Activated CD8-positive, alpha-beta memory T cell treated with anti-CD3 and anti-CD28 coated beads, Interleukin-2, amount 50 U/mL, for 1 hour (primary cell): Measurements from ENCODE around the gene SPATA3.

Experiments used
- DNase-seq: peaks from one replicate; pipeline ENCODE4 v3.0.0-alpha.2; 2020; ENCODE audit errors: extremely low read depth

Gene SPATA3

GRCh38 chr2:230968921-230969658 lies 26.8 kb upstream of the SPATA3 start:
- no peak for DNase-seq

DNA sequence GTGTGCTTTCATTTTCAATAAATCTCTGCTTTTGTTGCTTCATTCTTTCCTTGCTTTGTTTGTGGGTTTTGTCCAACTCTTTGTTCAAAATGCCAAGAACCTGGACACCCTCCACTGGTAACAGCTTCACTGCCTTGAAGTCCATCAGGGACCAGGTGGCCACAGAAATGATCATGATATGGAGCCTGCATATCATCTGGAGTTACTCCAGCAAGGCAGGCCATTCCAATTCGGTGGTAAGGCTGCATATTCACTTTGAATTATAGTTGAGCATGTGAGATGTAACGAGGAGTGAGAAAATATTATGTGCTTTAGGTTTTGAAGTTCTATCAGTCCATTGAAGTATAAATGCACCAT lies 26.3 kb upstream of the SPATA3 start:
- DNase-seq: no peak

DNA sequence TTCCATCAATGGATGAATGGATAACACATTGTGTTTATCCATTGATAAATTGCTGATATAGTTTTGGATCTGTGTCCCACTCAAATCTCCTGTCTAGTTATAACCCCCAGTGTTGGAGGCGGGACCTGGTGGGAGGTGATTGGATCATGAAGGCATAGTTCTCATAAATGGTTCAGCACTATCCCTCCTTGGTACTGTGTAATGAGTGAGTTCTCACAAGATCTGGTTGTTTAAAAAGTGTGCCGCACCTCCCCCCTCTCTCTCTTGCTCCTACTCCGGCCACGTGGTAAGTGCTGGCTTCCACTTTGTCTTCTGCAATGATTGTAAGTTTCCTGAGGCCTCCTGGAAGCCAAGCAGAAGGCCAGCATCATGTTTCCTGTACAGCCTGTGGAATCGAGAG lies 23.9 kb upstream of the SPATA3 start:
- DNase-seq: no peak

DNA sequence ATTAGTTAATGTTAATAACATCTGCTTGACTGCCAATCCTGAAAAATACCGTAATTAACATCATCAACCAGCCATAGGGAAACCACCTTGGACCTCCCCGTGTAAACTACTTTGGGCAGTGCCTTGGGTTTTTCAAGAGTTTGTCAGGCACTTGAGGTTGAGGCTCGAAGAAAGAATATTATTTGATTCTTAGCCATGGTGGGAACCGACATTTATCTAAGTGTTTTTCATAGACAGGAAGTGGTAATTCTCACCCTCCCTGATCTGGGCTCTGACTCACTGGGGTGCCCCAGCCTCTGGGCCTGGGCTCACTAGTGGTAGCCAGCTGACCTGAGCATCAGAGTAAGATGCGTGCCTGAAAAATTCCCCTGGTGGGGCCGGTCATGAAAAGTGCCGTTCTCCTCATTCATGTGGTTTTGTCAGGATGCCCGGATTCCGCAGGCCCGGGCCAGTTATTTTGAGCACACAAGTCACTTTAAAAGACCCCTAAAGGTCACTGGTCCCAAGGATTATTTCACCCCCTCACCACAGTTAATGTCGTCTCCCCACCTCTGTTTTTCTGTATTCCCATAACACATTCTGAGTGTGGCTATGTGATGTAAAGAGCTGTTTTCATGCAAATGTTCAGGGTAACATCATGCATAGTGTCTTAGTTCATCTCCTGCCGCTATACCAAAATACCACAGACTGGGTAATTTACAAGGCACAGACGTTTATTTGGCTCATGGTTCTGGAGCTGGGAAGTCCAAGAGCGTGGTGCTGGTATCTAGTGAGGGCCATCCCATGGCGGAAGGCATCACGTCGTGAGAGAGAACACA lies 21.6 kb upstream of the SPATA3 start:
- peak; percentile 53 for DNase-seq

- DNase-seq: no peak
Measured at GRCh38 chr2:230975927-230976326, 20.0 kb upstream of the SPATA3 start.

GRCh38 chr2:230976671-230977171 lies 19.2 kb upstream of the SPATA3 start:
- DNase-seq: no peak

GRCh38 chr2:230980468-230980867 lies 15.5 kb upstream of the SPATA3 start:
- no peak for DNase-seq

DNA sequence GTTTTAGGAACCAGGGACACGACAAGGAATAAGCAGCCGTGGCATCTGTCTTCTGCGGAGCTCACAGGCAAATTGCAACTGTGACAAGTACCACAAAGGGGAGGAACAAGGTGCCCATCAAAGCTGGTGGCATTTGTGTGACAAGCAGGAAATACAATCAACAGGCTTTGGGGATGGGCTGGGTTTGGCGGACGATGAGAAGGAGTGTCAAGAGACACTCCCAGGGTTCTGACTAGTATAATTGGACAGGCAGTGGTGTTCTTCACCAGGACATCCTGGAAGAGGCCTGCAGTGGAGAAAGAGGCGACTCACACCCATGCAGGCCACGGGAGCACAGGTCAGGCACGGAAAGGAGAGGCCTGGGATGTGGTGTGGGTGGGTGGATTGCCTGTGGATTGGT lies 14.2 kb upstream of the SPATA3 start:
- no peak for DNase-seq

DNA sequence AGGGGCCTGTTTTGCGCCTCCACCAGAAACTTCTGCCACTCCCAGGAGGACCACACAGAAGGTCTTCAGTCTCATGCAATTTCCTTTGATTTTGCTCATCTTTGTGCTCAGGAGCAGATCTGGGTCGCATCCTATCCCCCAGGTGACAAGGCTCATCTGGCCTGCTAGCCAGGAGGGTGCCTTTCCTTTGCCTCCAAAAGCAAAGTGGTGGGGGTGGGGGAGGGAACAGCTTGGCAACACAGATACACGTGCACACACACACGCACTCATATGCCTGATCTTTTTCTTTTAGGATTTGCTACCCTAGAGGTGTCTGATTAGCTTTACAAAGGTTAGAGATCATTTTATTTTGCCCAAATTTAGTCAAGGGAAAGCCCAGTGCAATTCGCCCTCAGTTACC lies 13.8 kb upstream of the SPATA3 start:
- no peak for DNase-seq

DNA sequence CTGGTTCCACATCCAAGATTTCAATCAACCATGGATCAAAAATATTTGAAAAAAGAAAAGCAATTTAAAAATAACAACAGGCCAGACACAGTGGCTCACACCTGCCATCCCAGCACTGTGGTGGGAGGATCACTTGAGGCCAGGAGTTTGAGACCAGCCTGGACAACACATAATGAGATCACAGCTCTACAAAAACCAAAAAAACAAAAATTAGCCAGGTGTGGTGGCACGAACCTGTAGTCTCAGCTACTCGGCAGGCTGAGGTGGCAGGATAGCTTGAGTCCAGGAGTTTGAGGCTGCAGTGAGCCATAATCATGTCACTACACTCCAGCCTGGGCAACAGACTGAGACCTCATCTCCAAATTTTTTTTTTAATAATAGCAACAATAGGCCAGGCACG lies 13.4 kb upstream of the SPATA3 start:
- DNase-seq: no peak

DNA sequence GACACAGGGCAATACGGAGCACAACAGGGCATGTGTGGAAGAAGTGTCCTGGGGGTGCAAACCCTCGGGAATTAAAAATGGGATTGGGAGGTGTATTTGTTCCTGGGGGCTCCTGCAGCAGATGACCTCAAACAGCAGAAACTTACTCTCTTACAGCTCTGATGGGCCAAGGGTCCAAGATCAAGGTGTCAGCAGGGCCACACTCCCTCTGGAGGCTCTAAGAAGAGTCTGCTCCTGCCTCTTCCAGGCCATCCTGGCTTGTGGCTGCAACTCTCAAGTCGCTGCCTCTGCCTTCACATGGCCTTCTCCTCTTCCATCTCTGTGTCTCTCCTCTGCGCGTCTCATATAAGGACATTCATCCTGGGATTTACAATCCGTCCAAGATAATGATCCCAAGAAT lies 12.4 kb upstream of the SPATA3 start:
- DNase-seq: no peak

- no peak for DNase-seq
Measured at GRCh38 chr2:230984393-230985220, 11.3 kb upstream of the SPATA3 start.

- DNase-seq: no peak
Measured at GRCh38 chr2:230985519-230986231, 10.2 kb upstream of the SPATA3 start.

DNA sequence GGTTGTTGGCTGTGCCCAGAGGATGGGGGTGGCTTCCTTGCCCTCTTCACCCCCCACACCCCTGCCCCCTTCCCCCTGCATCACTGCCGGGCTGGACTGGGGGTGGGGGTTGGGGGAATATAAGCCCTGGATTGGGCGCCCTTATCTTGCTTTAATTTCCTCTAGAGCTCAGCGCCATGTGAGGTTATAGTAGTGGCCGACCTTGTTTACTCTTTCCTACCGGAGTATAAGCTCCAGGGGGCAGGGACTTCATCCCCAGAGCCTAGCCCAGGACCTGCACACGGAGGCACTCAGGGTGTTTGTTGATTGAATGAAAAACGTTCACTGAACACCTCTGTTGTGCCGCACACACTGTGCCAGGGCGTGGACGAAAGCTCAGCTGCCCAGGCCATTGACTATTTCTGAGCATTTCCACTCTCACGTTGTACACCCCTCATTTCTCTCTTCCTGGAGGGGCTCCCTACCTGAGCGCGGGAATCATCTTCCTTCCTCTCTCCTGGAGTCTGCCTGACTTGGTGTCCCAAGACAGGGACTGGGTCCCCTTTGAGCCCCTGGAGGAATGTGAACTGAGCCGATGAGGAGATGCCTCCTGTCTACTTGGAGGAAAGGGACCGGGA lies 9.3 kb upstream of the SPATA3 start:
- no peak for DNase-seq

DNA sequence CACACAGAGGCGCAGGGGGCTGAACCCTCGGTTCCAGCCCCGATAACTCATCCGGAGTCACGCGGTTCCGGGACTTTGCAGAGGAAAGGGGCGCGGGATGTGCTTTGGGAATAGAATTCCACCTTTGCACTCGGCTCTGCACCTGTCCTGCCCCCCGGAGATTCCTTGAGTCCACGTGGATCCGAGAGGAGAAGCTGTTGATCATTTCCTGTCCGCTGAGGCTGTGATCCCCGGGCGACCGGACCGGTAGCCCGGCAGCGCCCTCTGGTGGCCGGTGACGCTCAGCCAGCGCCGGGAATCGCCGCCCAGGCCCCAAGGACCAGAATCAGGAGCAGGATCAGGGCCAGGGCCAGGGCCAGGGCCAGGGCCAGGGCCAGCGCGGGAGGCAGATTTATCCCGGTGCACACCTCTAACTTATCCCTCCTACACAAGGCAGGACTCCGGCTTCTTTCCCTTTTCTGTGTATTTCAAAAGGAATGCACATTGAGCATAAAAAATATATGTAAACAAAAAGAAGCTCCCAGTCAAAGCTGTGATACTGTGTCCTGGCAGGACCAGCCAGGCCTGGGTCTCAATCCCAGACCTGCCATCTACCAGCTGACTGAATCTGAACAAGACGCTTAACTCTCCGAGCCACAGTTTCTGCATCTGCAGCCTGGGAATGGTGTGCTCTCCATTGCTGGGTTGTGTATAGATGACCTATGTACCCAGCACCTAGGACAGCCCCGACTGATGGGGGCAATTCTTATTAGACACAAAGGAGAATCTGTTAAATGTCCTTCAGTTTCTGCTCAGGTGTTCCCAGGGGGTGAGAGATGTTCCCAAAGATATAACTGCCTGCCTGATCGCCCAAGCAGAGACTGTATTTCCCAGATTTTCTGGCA lies 8.5 kb upstream of the SPATA3 start:
- DNase-seq: peak; percentile 43

- no peak for DNase-seq
Measured at GRCh38 chr2:230989731-230990130, 6.2 kb upstream of the SPATA3 start.

GRCh38 chr2:230990131-230990898 lies 5.6 kb upstream of the SPATA3 start:
- no peak for DNase-seq

GRCh38 chr2:230990899-230991150 lies 5.1 kb upstream of the SPATA3 start:
- no peak for DNase-seq

DNA sequence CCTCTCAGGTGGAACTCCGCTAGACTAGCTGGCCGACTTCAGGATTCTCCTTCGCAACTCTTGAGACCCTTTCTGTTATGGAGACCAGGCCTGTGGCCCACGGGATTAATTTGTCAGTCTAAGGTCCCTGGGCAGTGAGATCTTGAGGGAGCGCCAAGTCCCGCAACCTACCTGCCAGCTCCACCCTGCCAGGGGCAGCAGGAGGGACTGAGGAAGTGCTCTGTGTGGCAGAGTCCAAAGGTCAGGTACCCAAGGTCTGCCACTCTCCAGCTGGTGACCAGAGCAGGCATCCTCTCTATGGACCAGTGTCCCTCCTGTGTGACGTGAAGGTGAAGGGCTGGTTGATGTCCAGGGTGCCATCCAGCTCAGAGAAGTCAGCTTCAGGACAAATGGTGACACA lies 4.3 kb upstream of the SPATA3 start:
- no peak for DNase-seq

DNA sequence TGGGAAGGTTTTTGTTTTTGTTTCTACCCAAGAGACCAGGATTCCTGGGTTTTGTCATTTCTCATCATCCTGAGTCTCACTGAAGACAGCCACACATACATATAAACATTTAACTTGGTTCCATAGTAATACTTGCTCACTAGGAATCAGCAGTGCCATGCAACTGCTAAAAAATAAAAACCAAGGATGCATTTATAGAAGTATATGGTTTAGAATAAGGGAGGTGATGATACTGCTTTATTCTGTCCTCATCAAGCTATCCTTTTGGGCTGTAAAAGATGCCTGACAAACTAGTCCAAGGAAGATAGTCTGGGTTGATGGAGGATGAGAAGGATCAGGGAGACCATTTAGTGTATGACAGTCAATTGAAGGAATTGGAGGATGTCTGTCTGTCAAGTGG lies 740 bp downstream of the SPATA3 start:
- DNase-seq: no peak
